ENCODE measurements around the gene AURKA.

The AURKA gene

DNA sequence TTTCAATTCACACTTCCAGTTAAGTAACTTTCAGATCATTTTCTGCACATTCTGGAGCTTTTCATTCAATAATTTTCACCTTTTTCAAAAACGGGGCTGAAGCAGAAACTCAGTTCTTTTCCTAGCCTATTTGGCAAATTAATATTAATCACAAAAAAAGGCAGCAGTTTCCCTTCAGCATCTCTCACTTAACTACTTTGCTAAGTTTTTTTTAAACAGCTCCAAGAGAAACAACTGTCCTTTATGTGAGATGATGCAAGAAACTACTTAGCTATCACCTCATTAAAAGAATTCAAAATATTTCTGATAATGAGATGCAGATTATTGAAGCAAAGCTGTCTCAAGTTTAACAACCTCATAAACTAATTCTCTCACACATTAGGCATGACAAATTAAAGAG is 31.9 kb upstream of the AURKA start:
- no peak for FAIRE-seq
- no peak for TF ChIP-seq POLR2AphosphoS5 (IDR thresholded peaks at IDR 0.05; ENCODE audit: low read depth, low read length)
- no peak for TF ChIP-seq POU2F2 (IDR thresholded peaks at IDR 0.05; ENCODE audit: low read depth, low read length)
- no peak for TF ChIP-seq SPI1 (IDR thresholded peaks at IDR 0.05; ENCODE audit: low read depth, low read length)
- TF ChIP-seq POLR2A (IDR thresholded peaks at IDR 0.05; ENCODE audit: low read depth, low read length), result no peak
- no peak for TF ChIP-seq PAX5 (IDR thresholded peaks at IDR 0.05; ENCODE audit: insufficient read depth, low read length, severe bottlenecking)
- no peak for TF ChIP-seq TAF1 (IDR thresholded peaks at IDR 0.05; ENCODE audit: low read depth, low read length)
- no peak for DNase-seq (ENCODE audit: insufficient read length, low spot score)

DNA sequence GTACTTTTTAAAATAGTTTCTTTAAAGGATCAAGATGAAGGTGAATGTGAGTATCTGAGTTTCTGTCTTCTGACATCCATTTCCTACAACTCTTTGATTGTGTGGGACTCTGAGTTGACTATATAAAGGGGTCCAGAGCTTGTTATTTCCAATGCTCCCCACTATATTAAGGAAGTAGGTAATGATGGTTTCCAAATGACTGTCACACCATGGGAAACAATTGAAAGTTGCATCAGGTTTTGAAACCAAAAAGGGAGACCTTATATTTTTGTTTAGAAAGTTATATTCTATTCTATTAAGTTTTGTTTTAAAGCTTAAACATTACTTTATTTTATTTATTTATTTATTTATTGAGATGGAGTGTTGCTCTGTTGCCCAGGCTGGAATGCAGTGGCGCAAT is 31.2 kb upstream of the AURKA start:
- TF ChIP-seq SPI1 (IDR thresholded peaks at IDR 0.05; ENCODE audit: low read depth, low read length) (no peak), PAX5 (IDR thresholded peaks at IDR 0.05; ENCODE audit: insufficient read depth, low read length, severe bottlenecking) (no peak), TAF1 (IDR thresholded peaks at IDR 0.05; ENCODE audit: low read depth, low read length) (no peak), POU2F2 (IDR thresholded peaks at IDR 0.05; ENCODE audit: low read depth, low read length) (no peak), POLR2AphosphoS5 (IDR thresholded peaks at IDR 0.05; ENCODE audit: low read depth, low read length) (no peak), POLR2A (IDR thresholded peaks at IDR 0.05; ENCODE audit: low read depth, low read length) (no peak)
- FAIRE-seq, result no peak
- no peak for DNase-seq (ENCODE audit: insufficient read length, low spot score)

DNA sequence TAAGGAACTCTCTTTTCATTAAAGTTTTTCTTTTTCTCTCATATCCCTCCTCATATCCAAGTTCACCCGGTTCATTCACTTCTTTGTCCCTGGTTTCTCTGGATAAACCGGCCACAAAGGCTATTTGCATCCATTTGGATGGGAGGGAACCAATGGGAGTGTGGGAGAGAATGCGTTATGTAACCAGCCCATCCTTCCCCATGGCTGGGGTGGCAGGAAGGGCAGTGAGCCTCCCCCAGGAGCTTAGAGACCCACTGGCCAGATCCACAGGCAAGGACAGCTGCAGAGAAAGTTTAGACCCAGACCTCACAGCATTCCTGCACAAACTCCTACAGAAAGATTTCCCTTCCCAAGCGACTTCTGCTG is 30.8 kb upstream of the AURKA start:
- DNase-seq (ENCODE audit: insufficient read length, low spot score), result no peak
- FAIRE-seq, result no peak
- no peak for TF ChIP-seq POLR2A (IDR thresholded peaks at IDR 0.05; ENCODE audit: low read depth, low read length)
- TF ChIP-seq SPI1 (IDR thresholded peaks at IDR 0.05; ENCODE audit: low read depth, low read length), result no peak
- no peak for TF ChIP-seq POLR2AphosphoS5 (IDR thresholded peaks at IDR 0.05; ENCODE audit: low read depth, low read length)
- TF ChIP-seq TAF1 (IDR thresholded peaks at IDR 0.05; ENCODE audit: low read depth, low read length), result no peak
- TF ChIP-seq POU2F2 (IDR thresholded peaks at IDR 0.05; ENCODE audit: low read depth, low read length), result no peak
- no peak for TF ChIP-seq PAX5 (IDR thresholded peaks at IDR 0.05; ENCODE audit: insufficient read depth, low read length, severe bottlenecking)

DNA sequence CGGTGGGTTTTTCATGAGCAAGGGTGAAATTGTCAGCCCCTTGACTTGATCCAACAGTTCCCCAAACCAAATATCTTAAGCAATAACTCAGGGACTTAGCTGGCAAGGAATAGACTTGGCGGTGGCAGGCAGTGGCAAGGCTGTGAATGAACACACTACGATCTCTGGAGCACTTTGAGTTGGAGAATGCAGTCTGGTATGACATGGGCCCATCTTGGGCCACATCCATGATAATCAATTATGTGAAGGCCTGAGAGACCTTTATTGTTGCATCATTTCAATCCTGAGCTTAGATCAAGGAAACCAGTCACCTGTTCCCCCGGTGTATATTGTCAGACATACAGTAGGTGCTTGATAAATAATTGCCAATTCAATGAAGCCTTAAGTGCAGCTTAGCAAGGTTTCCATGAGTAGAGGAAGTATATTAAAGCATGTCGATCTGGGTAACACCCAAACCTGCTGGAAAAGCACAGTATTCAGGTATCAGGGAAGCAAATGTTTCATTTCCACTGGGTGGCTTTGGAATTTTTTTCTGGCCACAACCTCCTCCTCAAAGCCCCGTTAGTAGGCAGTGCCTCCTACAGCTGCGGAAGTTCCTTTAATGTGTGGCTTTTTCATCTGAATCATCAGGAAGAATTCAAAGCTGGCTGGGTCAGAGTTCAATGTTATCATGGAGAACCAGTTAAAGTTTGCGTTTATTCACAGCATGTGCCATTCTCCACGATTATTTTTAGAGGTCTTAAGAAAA is 30.2 kb upstream of the AURKA start:
- DNase-seq (ENCODE audit: insufficient read length, low spot score) (no peak), FAIRE-seq (no peak)

GRCh38 chr20:56420940-56421688 is 29.1 kb upstream of the AURKA start:
- FAIRE-seq, result no peak
- TF ChIP-seq POU2F2 (IDR thresholded peaks at IDR 0.05; ENCODE audit: low read depth, low read length) (no peak), TAF1 (IDR thresholded peaks at IDR 0.05; ENCODE audit: low read depth, low read length) (no peak), POLR2AphosphoS5 (IDR thresholded peaks at IDR 0.05; ENCODE audit: low read depth, low read length) (no peak), SPI1 (IDR thresholded peaks at IDR 0.05; ENCODE audit: low read depth, low read length) (no peak), PAX5 (IDR thresholded peaks at IDR 0.05; ENCODE audit: insufficient read depth, low read length, severe bottlenecking) (no peak), POLR2A (IDR thresholded peaks at IDR 0.05; ENCODE audit: low read depth, low read length) (no peak)
- no peak for DNase-seq (ENCODE audit: insufficient read length, low spot score)

More for the DNA sequence above, 30.2 kb upstream of the AURKA start:
- TF ChIP-seq TAF1 (IDR thresholded peaks at IDR 0.05; ENCODE audit: low read depth, low read length) (no peak), POLR2AphosphoS5 (IDR thresholded peaks at IDR 0.05; ENCODE audit: low read depth, low read length) (no peak), POU2F2 (IDR thresholded peaks at IDR 0.05; ENCODE audit: low read depth, low read length) (no peak), SPI1 (IDR thresholded peaks at IDR 0.05; ENCODE audit: low read depth, low read length) (no peak), PAX5 (IDR thresholded peaks at IDR 0.05; ENCODE audit: insufficient read depth, low read length, severe bottlenecking) (no peak), POLR2A (IDR thresholded peaks at IDR 0.05; ENCODE audit: low read depth, low read length) (no peak)

GRCh38 chr20:56420028-56420427 is 28.0 kb upstream of the AURKA start:
- DNase-seq (ENCODE audit: insufficient read length, low spot score) (no peak), FAIRE-seq (no peak)
- TF ChIP-seq POU2F2 (IDR thresholded peaks at IDR 0.05; ENCODE audit: low read depth, low read length) (no peak), TAF1 (IDR thresholded peaks at IDR 0.05; ENCODE audit: low read depth, low read length) (no peak), PAX5 (IDR thresholded peaks at IDR 0.05; ENCODE audit: insufficient read depth, low read length, severe bottlenecking) (no peak), POLR2A (IDR thresholded peaks at IDR 0.05; ENCODE audit: low read depth, low read length) (no peak), POLR2AphosphoS5 (IDR thresholded peaks at IDR 0.05; ENCODE audit: low read depth, low read length) (no peak), SPI1 (IDR thresholded peaks at IDR 0.05; ENCODE audit: low read depth, low read length) (no peak)

DNA sequence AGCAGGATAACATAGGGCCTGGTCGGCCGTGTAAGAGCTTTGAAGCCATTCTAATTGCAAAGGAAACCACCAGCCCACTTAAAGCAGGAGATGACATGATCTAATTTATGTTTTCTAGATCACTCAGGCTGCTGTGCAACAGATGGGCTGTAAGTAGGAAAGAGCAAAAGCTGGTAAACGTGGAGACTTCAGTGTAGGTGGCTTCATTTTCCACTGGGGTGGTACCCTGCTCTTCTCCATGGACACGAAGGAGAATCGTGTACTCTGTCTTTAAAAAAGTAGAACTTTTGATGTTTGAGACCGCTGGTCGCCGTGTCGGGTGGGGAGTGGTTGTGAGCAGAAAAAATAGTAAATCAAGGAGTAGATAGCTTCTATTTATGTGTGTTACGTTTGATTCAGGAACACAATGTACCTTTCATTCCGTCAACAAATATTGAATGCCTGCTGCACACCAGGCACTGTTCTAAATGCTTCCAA is 26.4 kb upstream of the AURKA start:
- no peak for FAIRE-seq
- TF ChIP-seq TAF1 (IDR thresholded peaks at IDR 0.05; ENCODE audit: low read depth, low read length) (no peak), PAX5 (IDR thresholded peaks at IDR 0.05; ENCODE audit: insufficient read depth, low read length, severe bottlenecking) (no peak), POU2F2 (IDR thresholded peaks at IDR 0.05; ENCODE audit: low read depth, low read length) (no peak), POLR2AphosphoS5 (IDR thresholded peaks at IDR 0.05; ENCODE audit: low read depth, low read length) (no peak), POLR2A (IDR thresholded peaks at IDR 0.05; ENCODE audit: low read depth, low read length) (no peak), SPI1 (IDR thresholded peaks at IDR 0.05; ENCODE audit: low read depth, low read length) (no peak)
- no peak for DNase-seq (ENCODE audit: insufficient read length, low spot score)

DNA sequence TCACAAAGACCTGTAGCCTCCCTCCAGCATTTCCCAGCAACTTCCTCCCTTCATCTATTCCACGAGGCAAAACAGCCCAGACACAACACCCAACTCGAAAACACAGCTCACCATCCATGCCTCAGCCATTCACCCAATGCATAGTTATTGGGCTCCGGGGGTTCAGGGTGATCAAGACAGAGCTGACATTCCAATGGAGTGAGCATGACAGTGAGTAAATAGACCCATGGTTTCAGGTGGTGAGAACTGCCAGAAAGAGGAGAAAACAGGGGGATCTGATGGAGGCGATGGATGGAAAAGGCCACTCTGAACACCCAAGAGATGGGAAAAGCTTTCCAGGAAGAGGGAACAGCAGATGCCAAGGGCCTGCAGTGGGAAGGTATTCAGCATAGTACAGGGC is 25.9 kb upstream of the AURKA start:
- FAIRE-seq (no peak), DNase-seq (ENCODE audit: insufficient read length, low spot score) (no peak)
- no peak for TF ChIP-seq POLR2A (IDR thresholded peaks at IDR 0.05; ENCODE audit: low read depth, low read length)
- no peak for TF ChIP-seq POLR2AphosphoS5 (IDR thresholded peaks at IDR 0.05; ENCODE audit: low read depth, low read length)

DNA sequence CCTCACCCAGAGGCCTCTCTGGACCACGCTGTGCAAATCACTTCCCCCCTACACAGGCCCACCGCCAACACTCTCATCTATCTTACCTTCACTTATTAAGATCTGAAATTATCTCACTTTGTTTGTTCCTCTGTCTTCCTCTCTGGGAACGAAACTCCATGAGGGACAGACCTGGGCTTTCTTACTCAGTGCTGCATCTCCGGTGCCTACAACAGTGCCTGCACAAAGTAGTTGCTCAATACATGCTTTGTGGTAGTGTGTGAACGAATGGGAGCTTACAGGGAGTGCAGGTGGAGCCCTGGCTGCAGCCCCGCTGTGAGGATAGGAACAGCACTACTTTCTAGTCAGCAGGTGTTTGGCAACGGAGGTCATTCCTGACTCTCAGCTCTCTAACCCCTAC is 25.4 kb upstream of the AURKA start:
- FAIRE-seq, result no peak

More for the DNA sequence above, 25.4 kb upstream of the AURKA start:
- TF ChIP-seq TAF1 (IDR thresholded peaks at IDR 0.05; ENCODE audit: low read depth, low read length) (no peak), POU2F2 (IDR thresholded peaks at IDR 0.05; ENCODE audit: low read depth, low read length) (no peak), POLR2AphosphoS5 (IDR thresholded peaks at IDR 0.05; ENCODE audit: low read depth, low read length) (no peak), PAX5 (IDR thresholded peaks at IDR 0.05; ENCODE audit: insufficient read depth, low read length, severe bottlenecking) (no peak), SPI1 (IDR thresholded peaks at IDR 0.05; ENCODE audit: low read depth, low read length) (no peak), POLR2A (IDR thresholded peaks at IDR 0.05; ENCODE audit: low read depth, low read length) (no peak)
- no peak for DNase-seq (ENCODE audit: insufficient read length, low spot score)

All from GM12891 (cell line).